GM18502 (cell line): ENCODE measurements around the gene SLC4A2.
A peak's percentile ranks its signal among the peaks of the same experiment; 100 is the strongest.
"Not testable (repeated sequence)": the region's sequence is repeated elsewhere in the genome, so short reads cannot be mapped to it uniquely, and the experiment has no call there.

Source experiments
- ATAC-seq: cut with Tn5 transposase; IDR thresholded peaks from one replicate; pipeline ENCODE4 v1.9.1; 2021; ENCODE audit warnings: mild to moderate bottlenecking; ENCODE audit not compliant: unreplicated experiment, poor library complexity

The SLC4A2 gene

GRCh38 chr7:151040616-151041375 lies 18.6 kb upstream of the SLC4A2 start:
- ATAC-seq, result no peak

GRCh38 chr7:151043449-151043848 lies 15.9 kb upstream of the SLC4A2 start:
- ATAC-seq, result not testable (repeated sequence)

- no peak for ATAC-seq
Measured at GRCh38 chr7:151043959-151044358, 15.4 kb upstream of the SLC4A2 start.

- ATAC-seq, result no peak
Measured at GRCh38 chr7:151045262-151045661, 14.1 kb upstream of the SLC4A2 start.

- ATAC-seq, result no peak
Measured at GRCh38 chr7:151045967-151046366, 13.4 kb upstream of the SLC4A2 start.

- ATAC-seq, result no peak
Measured at GRCh38 chr7:151046603-151047573, 12.5 kb upstream of the SLC4A2 start.

DNA sequence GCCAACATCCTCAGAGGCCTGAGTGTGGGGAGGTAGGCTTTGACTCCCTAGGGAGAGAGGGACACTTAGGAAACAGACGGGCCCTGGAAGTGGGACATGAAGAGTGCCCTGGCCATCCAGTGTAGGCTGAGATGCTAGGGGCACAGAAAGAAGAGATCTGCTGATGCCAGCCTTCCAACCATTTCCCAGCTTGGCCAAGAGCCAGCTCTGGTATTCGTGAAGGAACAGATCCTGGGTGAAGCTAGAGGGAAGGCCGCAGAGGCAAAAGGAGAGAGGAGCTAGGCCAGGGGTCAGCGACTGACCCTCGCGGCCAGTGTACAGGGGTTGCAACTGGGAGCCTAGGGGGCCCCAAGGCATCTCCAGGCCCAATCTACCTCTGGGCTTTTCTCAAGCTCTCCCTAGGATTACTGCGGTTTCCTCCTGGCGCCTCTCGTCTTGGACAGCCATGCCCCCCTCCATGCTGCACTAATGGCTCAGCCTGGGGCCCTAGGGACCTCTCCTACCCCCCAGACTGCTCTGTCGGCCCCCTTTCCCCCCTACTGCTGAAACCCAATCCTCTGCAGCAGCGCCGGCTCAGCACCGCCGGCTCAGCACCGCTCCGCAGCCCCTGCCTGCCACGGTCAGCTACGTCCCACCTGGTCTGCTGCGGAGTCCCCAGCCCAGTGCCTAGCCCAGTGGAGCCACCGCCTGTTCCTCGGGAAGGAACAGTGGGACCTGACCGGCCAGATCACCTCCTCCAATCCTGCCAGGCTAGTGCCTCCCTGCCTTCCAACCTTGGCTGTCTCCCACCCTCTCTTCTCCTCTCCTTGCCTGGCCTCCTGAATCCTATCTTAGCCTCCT lies 11.2 kb upstream of the SLC4A2 start, which contains the start of gene ASIC3:
ASIC3 (plus strand) TSS at position 556 of the 840 bp plus-strand sequence. CDS start 355 bp downstream, outside the sequence.
- no peak for ATAC-seq

GRCh38 chr7:151048911-151049463 lies 10.4 kb upstream of the SLC4A2 start:
- ATAC-seq, result no peak

DNA sequence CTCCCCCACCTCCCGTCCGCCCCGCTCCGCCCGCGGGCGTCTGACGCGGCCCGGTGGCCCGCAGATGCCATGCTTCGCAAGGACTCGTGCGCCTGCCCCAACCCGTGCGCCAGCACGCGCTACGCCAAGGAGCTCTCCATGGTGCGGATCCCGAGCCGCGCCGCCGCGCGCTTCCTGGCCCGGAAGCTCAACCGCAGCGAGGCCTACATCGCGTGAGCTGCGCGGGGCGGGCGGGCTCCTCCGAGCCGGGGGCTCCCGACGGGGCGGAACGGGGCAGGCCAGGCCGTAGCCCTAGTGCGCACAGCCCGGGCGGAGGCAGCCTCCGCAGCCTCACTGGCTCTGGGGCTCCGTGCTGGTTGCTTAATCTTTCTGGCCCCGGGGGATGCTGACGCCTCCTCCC lies 8.3 kb upstream of the SLC4A2 start:
- ATAC-seq, result no peak

DNA sequence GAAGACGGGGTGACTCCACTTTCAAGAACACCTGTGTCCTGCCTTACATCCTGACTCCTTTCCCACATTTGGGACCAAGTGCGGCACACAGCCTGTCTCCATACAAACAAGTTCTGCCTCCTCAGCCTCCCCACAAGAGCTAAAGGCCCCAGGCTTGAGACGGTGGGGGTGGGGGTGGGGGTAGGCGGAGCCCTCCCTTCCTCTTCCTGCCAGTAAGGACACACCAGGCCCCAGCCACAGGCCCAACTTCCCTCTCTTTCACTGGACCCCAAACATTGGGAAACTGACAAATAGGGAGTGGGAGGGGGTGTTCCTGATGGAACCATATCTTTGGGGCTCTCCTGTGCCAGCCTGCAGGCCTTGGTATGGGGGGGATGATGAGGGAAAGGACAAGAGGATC lies 6.3 kb upstream of the SLC4A2 start:
- ATAC-seq, result no peak

GRCh38 chr7:151053751-151054150 lies 5.6 kb upstream of the SLC4A2 start:
- ATAC-seq, result no peak

- no peak for ATAC-seq
Measured at GRCh38 chr7:151056283-151056665, 3.1 kb upstream of the SLC4A2 start.

DNA sequence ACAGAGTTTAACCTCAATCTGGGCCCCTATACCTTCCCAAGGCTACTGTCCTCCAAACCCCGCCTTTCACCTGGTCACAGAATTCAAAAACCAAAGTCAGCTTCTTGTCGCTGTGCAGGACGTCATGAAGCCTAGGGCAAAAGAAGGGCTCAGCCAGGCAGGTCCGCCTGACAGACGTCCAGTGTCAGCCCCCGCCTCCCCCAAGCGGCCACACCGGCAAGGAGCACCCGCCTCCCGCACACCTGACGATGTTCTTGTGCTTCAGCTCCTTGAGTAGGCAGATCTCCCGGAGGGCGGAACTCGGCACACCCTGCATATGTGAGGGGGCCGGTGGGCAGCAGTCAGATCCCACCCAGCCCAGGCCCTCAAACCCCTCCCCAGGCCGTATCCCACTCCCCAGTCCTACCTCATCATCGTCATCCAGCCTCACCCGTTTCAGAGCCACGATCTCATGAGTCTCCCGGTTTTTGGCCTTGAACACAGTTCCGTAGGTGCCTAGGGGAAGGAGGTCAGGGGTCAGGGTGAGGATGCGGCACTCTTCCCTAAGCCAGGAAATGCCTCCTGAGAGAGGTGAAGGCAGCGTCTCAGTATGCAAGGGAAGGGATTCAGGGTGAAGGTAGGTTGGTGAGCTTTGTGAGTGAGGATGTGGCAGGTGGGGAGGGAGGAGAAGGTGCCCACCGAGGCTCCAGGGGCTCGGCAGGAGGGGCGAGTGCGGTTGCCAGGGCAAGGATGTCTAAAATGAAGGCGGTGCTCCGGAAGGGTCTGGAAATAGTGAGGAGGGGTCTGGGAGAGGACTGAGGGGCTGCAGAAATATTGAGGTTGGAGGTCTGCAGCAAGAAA lies 2.5 kb upstream of the SLC4A2 start:
- no peak for ATAC-seq

DNA sequence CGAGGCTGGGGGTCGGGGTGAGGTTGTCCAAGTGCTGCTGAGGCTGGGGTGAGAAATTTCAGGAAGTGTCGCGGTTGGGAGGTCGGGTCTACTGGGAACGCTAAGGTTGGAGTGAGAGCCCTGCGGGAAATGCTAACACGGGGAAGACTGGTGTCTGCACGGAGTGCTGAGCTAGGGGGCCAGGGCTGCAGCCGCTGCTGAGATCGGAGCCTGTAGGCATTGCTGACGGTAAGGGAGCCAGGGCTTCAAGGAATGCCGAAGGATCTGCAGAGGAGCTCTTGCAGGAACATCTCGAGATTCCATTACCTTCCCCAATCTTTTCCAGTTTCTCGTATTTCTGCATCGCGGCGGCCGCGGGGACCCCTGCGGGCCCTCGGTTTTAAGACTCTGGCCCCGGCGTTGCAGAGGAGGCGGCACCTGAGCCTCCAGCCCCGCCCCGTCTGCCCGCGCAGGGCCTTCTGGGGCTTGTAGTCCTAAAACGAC lies 1.8 kb upstream of the SLC4A2 start, which contains the start of gene CDK5:
CDK5 (minus strand) TSS at position 392 of the 483 bp plus-strand sequence; CDS start at position 343, 49 bp downstream.
- ATAC-seq, result peak; percentile 15

DNA sequence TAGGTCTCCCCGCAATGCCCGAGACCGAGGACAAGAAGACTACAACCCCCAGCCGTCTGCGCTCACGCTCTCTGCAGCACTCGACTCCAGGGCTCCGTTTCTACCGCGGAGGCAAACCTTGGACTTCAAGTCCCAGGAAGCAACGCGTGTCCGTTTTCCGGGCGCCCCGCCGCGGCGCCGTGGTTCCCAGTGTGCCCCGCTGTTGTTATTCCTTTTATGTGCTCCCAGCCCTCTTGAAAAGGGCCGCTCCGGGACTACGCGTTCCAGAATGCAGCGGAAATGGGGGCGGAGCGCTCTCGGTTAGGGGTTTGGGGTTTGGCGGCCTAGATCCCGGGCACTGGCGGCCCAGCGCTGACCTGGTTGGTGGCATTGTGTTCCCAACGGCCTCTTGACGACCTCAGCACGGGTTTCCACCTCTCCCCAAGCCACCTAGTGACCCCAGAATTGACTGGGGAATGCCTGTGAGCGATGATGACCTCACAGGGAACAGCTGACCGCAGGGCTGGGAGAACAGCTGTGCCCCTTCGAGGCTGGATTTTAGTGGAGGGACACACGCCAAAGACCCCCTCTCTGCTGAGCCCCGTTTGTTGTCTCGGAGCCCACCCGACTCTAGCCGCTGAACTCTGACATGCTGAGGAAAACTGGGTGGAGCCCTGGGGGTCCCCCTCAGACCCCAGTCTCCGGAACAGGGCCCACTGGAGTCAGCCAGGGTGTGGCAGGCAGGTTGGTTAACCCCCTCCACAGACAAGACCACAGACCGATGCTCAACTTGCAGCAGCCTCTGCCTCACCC lies 1.2 kb upstream of the SLC4A2 start:
- peak; percentile 89 for ATAC-seq

DNA sequence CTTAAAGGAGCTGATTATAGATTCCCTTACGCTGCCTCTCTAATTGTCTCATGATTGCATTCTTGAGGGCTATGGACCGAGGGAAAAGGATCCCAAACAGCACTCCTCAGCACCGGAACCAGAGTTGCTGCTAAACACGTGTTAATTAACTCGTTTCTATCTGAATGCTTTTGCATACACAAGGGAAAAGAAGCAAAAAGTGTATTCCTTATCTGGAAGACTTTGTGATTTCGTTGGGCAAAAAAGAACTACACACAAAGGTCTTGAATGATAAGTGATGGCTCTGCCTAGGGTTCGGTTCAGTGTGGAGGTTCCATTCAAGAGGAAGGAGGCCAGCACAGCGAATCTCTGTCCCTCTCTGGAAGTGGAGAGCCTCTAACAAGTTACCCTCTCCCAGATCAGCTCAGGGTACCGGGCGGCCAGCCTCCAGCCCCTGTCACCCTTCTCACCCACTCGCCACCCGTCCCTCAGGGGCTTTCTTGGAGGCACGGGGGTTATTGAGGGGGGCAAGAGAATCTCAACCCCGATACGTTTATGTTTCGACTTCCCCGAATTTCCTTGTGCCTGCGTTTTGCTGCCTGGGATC lies 515 bp upstream of the SLC4A2 start:
- no peak for ATAC-seq

- no peak for ATAC-seq
Measured at GRCh38 chr7:151060113-151060415, 675 bp downstream of the SLC4A2 start.
